ENCODE data around the gene PAGR1.
A peak's percentile ranks its signal among the peaks of the same experiment; 100 is the strongest.
"Not testable (repeated sequence)": the region's sequence is repeated elsewhere in the genome, so short reads cannot be mapped to it uniquely, and the experiment has no call there.

PAGR1 gene

DNA sequence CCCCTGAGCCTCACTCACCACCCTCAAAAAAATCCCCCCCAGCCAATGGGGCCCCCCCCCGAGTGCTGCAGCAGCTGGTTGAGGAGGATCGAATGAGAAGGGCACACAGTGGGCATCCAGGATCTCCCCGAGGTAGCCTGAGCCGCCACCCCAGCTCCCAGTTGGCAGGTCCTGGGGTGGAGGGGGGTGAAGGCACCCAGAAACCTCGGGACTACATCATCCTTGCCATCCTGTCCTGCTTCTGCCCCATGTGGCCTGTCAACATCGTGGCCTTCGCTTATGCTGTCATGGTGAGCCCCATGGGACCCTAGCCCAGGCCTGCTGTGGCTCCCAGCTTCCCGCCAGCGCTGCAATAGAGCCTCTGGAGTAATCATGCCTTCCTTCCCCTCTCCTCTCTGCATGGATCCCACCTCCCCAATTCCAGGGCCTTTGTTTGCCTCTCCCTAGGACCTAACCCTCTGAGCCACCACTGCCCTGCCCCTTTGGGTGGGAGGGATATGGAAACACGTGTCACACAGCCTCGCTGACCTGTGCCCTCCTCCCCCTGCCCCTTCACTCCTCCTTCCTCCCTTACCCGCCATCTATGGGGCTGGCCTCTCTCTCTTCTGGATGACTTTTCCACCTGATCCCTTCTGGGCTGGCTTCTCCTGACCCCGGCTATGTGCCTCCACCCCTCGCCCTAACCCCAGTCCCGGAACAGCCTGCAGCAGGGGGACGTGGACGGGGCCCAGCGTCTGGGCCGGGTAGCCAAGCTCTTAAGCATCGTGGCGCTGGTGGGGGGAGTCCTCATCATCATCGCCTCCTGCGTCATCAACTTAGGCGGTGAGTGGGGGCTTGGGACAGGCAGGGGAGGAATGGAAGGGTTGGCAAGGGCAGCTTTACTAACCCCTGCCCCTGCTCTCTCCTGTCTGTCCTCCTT, 2.0 kb upstream of the PAGR1 start:
- DNase-seq, result no peak

GRCh38 chr16:29814592-29814991, 1.4 kb upstream of the PAGR1 start:
- no peak for DNase-seq

DNA sequence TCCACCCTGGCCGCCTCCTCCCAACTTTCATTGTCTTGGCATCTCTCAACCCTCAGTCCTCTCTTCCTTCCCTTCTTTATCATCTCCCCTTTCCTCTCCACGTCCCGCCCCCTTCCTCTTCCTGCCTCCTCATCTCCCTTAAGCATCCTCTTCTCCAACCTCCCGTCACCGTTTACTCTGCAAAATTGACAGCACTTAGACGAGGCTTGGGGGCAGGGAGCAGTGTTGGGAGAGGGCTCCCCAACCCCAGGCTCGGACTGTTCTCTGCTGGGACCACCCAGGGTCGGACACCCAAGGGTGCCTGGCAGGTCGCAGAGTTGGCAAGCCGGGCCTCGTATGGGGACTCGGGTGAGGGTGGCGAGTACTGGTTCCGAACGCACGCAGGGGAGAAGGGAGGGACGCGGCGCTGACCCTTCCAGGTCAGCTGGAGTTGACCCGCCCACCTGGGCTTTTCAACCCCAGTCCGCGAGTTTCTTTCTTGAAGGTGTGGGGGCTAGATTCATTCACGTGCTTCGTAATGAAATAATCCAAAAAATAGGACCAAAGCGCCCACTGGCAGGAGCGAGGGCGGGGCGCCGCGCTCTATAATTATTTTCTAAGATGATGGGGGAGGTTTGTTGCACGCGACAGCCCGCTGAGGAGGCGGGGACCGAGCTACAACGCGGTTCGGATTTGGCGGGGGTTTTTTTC, 775 bp upstream of the PAGR1 start:
- DNase-seq, result no peak

- no peak for DNase-seq
Measured at GRCh38 chr16:29816694-29817441, 916 bp downstream of the PAGR1 start.

DNA sequence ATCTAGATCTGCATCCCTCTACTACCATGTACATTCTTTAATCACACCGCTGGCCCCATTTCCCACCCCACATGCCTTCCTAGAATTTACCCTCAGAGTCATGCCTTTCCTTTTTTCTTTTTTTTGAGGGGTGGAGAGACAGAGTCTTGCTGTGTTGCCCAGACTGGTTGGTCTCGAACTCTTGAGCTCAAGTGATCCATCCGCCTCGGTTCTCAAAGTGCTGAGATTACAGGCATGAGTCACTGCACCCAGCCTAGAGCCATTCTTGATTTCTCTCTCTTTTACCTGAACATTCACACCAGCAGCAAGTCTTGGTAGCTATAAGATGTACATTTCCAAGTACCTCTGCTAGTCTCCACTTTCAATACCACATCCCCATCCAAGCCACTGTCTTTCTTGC, 2.1 kb downstream of the PAGR1 start:
- DNase-seq, result no peak

GRCh38 chr16:29819506-29819905, 3.6 kb downstream of the PAGR1 start:
- no peak for DNase-seq

DNA sequence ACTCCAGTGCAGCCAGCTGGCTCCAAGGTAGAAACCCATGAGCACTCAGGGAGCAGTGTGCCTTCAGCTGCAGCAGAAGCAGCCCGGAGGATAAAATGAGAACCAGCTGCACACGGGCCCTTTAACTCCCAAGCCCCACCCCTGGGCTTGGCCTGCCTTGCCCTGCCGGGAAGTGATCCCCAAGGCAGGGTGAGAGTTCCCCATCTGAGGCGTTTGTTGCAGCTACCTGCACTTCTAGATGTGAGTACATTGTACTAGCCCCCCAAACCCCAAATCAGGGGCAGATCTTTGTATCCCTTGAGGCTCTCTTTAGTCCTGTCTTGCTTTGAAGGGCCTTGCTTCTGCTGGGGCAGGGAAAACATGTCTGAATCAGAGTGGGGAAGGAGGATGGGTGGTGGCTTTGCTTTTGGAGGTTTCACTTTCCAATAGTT, 4.3 kb downstream of the PAGR1 start, which contains the start of gene MVP:
Gene MVP (plus strand): TSS at position 192 of the 431 bp plus-strand sequence. CDS start 10,088 bp downstream, outside the sequence.
- peak; percentile 36 for DNase-seq

GRCh38 chr16:29820730-29821642, 5.0 kb downstream of the PAGR1 start:
- DNase-seq, result peak; percentile 26

DNA sequence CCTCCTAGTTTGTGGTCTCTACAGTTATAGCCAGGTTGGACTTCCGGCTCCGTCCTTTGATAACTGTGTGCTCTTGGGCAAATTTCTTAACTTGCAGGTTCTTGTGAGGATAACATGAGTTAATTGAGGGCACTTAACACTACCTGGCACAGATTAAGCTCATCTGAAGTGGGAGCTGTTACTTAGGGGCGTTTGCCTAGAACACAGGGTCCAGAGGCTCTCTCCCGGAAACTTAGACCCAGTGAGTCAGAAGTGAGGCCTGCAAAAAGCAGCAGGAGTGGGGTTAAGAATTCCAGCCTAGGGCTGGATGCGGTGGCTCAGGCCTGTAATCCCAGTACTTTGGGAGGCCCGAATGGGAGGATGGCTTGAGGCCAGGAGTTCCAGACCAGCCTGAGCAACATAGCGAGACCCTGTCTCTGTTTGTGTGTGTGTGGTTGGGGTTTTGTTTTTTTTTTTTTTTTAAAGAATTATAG, 5.7 kb downstream of the PAGR1 start:
- no peak for DNase-seq

DNA sequence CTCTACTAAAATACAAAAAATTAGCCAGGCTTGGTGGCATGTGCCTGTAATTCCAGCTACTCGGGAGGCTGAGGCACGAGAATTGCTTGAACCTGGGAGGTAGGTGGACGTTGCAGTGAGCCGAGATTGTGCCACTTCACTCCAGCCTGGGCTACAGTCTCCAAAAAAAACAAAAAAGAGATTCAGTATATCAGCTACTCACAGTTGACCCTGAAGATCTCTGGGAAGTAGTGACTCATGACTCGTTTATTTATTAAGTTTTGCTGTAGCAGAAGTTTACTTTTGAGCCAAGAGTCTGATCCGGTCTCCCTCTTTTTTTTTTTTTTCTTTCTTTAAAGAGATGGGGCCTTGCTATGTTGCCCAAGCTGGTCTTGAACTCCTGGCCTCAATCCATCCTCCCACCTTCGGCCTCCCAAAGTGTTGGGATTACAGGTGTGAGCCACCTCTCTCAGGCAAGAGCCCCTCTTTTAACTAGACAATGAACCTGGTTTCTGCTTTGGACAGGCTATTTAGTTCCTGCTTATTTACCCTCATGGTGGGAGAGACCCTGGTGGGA, 8.7 kb downstream of the PAGR1 start:
- no peak for DNase-seq

GRCh38 chr16:29825145-29826044, 9.4 kb downstream of the PAGR1 start:
- DNase-seq, result no peak

- no peak for DNase-seq
Measured at GRCh38 chr16:29826342-29826695, 10.4 kb downstream of the PAGR1 start.

DNA sequence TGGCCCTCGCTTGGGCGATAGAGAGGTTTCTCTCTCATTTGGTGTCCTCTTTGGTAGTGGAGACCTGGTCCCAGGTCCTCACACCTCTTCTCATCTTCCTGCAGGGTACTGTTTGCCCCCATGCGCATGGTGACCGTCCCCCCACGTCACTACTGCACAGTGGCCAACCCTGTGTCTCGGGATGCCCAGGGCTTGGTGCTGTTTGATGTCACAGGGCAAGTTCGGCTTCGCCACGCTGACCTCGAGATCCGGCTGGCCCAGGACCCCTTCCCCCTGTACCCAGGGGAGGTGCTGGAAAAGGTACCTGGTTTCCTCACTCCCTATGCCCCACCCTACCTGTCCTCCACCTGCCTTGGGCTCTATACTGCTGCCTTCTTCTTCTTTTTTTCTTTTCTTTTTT, 14.8 kb downstream of the PAGR1 start:
- no peak for DNase-seq

DNA sequence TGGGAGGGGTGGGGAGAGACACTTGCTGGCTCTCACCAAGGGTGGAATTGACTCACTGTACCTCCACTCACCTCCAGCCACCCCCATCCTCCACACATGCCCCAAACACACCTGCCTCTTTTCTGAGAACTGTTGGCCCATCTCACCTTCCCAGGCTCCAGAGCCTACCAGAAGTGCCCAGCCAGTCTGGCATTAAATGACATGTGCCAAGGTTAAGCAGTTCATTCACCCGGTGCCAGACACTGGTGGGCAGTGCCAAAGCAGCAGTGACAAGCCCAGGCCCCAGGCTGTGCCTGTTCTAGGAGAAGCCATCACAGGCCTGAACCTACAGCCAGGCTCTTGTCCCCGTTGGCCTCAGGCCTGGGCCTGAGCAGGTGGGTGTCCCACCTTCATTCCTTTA, 15.5 kb downstream of the PAGR1 start:
- no peak for DNase-seq

- DNase-seq, result not testable (repeated sequence)
Measured at GRCh38 chr16:29833219-29833618, 17.3 kb downstream of the PAGR1 start.

- DNase-seq, result no peak
Measured at GRCh38 chr16:29834079-29834478, 18.1 kb downstream of the PAGR1 start.

- no peak for DNase-seq
Measured at GRCh38 chr16:29835926-29836325, 20.0 kb downstream of the PAGR1 start.

DNA sequence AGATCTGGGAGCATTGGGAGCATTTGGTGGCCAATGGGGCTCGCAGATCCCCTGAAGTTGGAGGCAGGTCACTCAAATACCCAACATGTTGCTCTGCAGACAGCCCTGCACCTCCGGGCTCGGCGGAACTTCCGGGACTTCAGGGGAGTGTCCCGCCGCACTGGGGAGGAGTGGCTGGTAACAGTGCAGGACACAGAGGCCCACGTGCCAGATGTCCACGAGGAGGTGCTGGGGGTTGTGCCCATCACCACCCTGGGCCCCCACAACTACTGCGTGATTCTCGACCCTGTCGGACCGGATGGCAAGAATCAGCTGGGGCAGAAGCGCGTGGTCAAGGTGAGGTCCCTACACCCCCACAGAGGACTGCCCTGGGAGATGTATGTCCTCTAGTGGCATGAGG, 20.7 kb downstream of the PAGR1 start:
- DNase-seq, result no peak

DNA sequence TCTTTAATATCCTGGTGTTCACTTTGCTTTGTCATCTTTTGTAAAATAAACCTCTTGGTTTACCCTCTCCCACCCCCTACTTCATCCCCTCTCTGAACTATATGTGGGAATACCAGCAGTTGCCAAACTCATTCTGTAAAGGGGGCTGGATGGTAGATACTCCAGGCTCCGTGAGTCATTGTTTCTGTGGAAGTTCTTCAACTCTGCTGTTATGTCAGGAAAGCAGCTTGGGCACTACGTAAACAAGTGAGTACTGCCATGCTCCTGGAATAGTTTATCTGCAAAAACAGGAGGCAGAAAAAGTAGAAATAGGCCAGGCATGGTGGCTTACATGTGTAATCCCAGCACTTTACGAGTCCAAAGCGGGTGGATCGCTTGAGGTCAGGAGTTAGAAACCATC, 21.9 kb downstream of the PAGR1 start:
- no peak for DNase-seq

DNA sequence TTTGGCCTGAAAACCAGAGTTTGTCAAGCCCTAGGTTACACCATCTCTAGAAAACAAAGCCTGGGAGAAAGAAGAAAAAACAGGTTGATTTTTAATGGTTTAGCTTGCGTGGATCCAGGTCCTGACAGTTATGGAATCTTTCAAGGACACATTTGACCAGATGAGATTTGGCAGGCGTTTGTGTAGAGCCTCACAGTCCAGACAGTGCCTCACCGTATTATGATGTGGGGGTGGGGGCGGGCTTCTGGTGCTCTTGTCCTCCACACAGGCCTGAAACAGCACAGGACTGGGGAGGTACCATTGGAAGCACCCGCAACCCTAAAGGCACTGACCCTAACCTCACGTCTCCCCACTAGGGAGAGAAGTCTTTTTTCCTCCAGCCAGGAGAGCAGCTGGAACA, 23.9 kb downstream of the PAGR1 start:
- no peak for DNase-seq

GRCh38 chr16:29840240-29840639, 24.3 kb downstream of the PAGR1 start:
- no peak for DNase-seq
